ENCODE results near the gene ROBO3.

ROBO3 gene

GRCh38 chr11:124846070-124846673, 19.1 kb upstream of the ROBO3 start:
- no peak for DNase-seq (ENCODE audit: low read depth in 3 of 3)

- no peak for DNase-seq (ENCODE audit: low read depth in 3 of 3)
These were observed 6.1 kb upstream of the ROBO3 start for GRCh38 chr11:124859171-124859570.

GRCh38 chr11:124861670-124862069, 3.6 kb upstream of the ROBO3 start:
- no peak for DNase-seq (ENCODE audit: low read depth in 3 of 3)

GRCh38 chr11:124863137-124863825, 2.0 kb upstream of the ROBO3 start:
- DNase-seq (ENCODE audit: low read depth in 3 of 3) = no peak

- no peak for DNase-seq (ENCODE audit: low read depth in 3 of 3)
These were observed 1.4 kb upstream of the ROBO3 start for GRCh38 chr11:124863826-124864165.

GRCh38 chr11:124864176-124864891, 898 bp upstream of the ROBO3 start:
- no peak for DNase-seq (ENCODE audit: low read depth in 3 of 3)

GRCh38 chr11:124864892-124865180, 396 bp upstream of the ROBO3 start:
- no peak for DNase-seq (ENCODE audit: low read depth in 3 of 3)

- DNase-seq (ENCODE audit: low read depth in 3 of 3) = peak in 1 of 3 experiments; percentile 29
These were observed 945 bp downstream of the ROBO3 start for GRCh38 chr11:124865902-124866851.

GRCh38 chr11:124867700-124868099, 2.5 kb downstream of the ROBO3 start:
- no peak for DNase-seq (ENCODE audit: low read depth in 3 of 3)

GRCh38 chr11:124868331-124869274, 3.4 kb downstream of the ROBO3 start:
- DNase-seq (ENCODE audit: low read depth in 3 of 3) = no peak

GRCh38 chr11:124869331-124869730, 4.1 kb downstream of the ROBO3 start:
- no peak for DNase-seq (ENCODE audit: low read depth in 3 of 3)

- DNase-seq (ENCODE audit: low read depth in 3 of 3) = no peak
These were observed 4.7 kb downstream of the ROBO3 start for GRCh38 chr11:124869856-124870387.

- no peak for DNase-seq (ENCODE audit: low read depth in 3 of 3)
These were observed 5.2 kb downstream of the ROBO3 start for GRCh38 chr11:124870430-124870829.

- DNase-seq (ENCODE audit: low read depth in 3 of 3) = no peak
These were observed 7.0 kb downstream of the ROBO3 start for GRCh38 chr11:124872280-124872679.

GRCh38 chr11:124872741-124873140, 7.5 kb downstream of the ROBO3 start:
- no peak for DNase-seq (ENCODE audit: low read depth in 3 of 3)

- DNase-seq (ENCODE audit: low read depth in 3 of 3) = no peak
These were observed 8.7 kb downstream of the ROBO3 start for GRCh38 chr11:124873951-124874350.

- DNase-seq (ENCODE audit: low read depth in 3 of 3) = no peak
These were observed 9.5 kb downstream of the ROBO3 start for GRCh38 chr11:124874571-124875255.

GRCh38 chr11:124875401-124875800, 10.2 kb downstream of the ROBO3 start:
- DNase-seq (ENCODE audit: low read depth in 3 of 3) = no peak

- DNase-seq (ENCODE audit: low read depth in 3 of 3) = peak; percentile 54 to 66 (median 66)
These were observed 10.9 kb downstream of the ROBO3 start for GRCh38 chr11:124875943-124876817.
